A549 (cell line): ENCODE data around the gene DHPS. TPM values are rescaled to one million over a fixed set of nuclear protein-coding genes. Genes with fewer than 3 reads are reported as not detected.

ENCODE experiments used
- ATAC-seq, 2 experiments: fragments of 200-7000 bp in 1 of 2; fragments of >200 bp in 1 of 2; cut with Nextera tagmentation in 1 of 2; cut with Tn5 transposase in 1 of 2; 3 replicates each; pipeline versions ENCODE4 v1.8.0 to v1.9.1; 2018 to 2020; ENCODE audit warnings: mild to moderate bottlenecking in 1 of 2, moderate library complexity in 1 of 2
- CTCF ChIA-PET: fragments of 300-600 bp; sonication (Branson Sonifier 250); formaldehyde crosslinking; extraction: SDS; loops from one replicate; lab custom pipeline; 2021; ENCODE audit warnings: antibody characterized with exemption, inconsistent platforms; lab: Yijun Ruan, JAX
- POLR2A ChIA-PET: fragments of 350-600 bp; formaldehyde crosslinking; extraction: SDS; loops from one replicate; lab custom pipeline; 2021; ENCODE audit warnings: antibody characterized with exemption, inconsistent platforms; lab: Yijun Ruan, JAX
- DNase-seq, 2 experiments: peaks; one replicate each; pipeline versions ENCODE4 v3.0.0 to v3.0.0-alpha.2; 2011 to 2016; ENCODE audit warnings: low read depth in 1 of 2, low spot score in 1 of 2
- FAIRE-seq: peaks from 2 replicates; lab custom pipeline; 2011; peaks lifted over from hg19 to GRCh38; lab: Jason Lieb, UNC
- H3K27ac ChIP-seq, 2 experiments: fragments of >200 bp; sonication (Bioruptor Twin); formaldehyde crosslinking; 3 replicates each; pipeline ENCODE4 v1.5.1; 2016 to 2017
- H3K4me1 ChIP-seq: fragments of >200 bp; sonication (Bioruptor Twin); formaldehyde crosslinking; 3 replicates; pipeline ENCODE4 v1.6.1; 2016
- H3K4me2 ChIP-seq: fragments of >200 bp; sonication (Bioruptor Twin); formaldehyde crosslinking; 3 replicates; pipeline ENCODE4 v1.6.1; 2016
- H3K4me3 ChIP-seq: fragments of >200 bp; sonication (Bioruptor Twin); formaldehyde crosslinking; 3 replicates; pipeline ENCODE4 v1.5.1; 2016
- H3K9me3 ChIP-seq: fragments of >200 bp; sonication (Bioruptor Twin); formaldehyde crosslinking; 3 replicates; pipeline ENCODE4 v1.6.1; 2016
- ATOH8 ChIP-seq: fragments of 250-450 bp; sonication (Bioruptor Pico); IDR thresholded peaks from 2 replicates; pipeline ENCODE4 v1.5.0; 2020; ENCODE audit warnings: low read depth, mild to moderate bottlenecking, moderate library complexity
- BHLHE40 ChIP-seq: IDR thresholded peaks from 2 replicates; pipeline ENCODE4 v1.6.1; 2012; ENCODE audit warnings: low read depth, low read length, inconsistent platforms
- CEBPB ChIP-seq, 2 experiments: fragments of >200 bp in 1 of 2; sonication (Bioruptor Twin) in 1 of 2; formaldehyde crosslinking in 1 of 2; IDR thresholded peaks; 2 replicates each; pipeline ENCODE4 v1.6.1; 2012 to 2016
- CHD2 ChIP-seq: fragments of 150-350 bp; IDR thresholded peaks from 2 replicates; pipeline ENCODE4 v1.6.1; 2014; ENCODE audit warnings: low read length; ENCODE audit not compliant: partially characterized antibody
- CHD4 ChIP-seq: fragments of 200-600 bp; sonication (generic); IDR thresholded peaks from 2 replicates; pipeline ENCODE4 v1.6.1; 2016; ENCODE audit warnings: antibody characterized with exemption, mild to moderate bottlenecking, borderline replicate concordance
- EP300 ChIP-seq, 2 experiments: fragments of >200 bp; sonication (Bioruptor Twin); formaldehyde crosslinking; IDR thresholded peaks; 2 replicates in 1 of 2; 3 replicates in 1 of 2; pipeline ENCODE4 v1.6.1; 2016 to 2017
- FOSB ChIP-seq: fragments of 250-450 bp; sonication (Bioruptor Pico); IDR thresholded peaks from 2 replicates; pipeline ENCODE4 v1.5.0; 2020; ENCODE audit warnings: mild to moderate bottlenecking, moderate library complexity
- FOSL2 ChIP-seq, 2 experiments: fragments of 450-650 bp in 1 of 2; fragments of >200 bp in 1 of 2; sonication (Bioruptor Twin) in 1 of 2; formaldehyde crosslinking; IDR thresholded peaks; 2 replicates each; pipeline versions ENCODE4 v1.5.0 to v1.6.1; 2016 to 2020; ENCODE audit warnings: mild to moderate bottlenecking in 1 of 2, moderate library complexity in 1 of 2
- GATA3 ChIP-seq: IDR thresholded peaks from 2 replicates; pipeline ENCODE4 v1.6.1; 2012; ENCODE audit warnings: borderline replicate concordance
- HDAC2 ChIP-seq: fragments of 200-600 bp; sonication (generic); IDR thresholded peaks from 2 replicates; pipeline ENCODE4 v1.6.1; 2016
- HES2 ChIP-seq: fragments of >200 bp; sonication (Bioruptor Twin); formaldehyde crosslinking; IDR thresholded peaks from 2 replicates; pipeline ENCODE4 v1.6.1; 2016
- HOXA7 ChIP-seq: fragments of 250-450 bp; sonication (Bioruptor Pico); IDR thresholded peaks from 2 replicates; pipeline ENCODE4 v1.5.0; 2020; ENCODE audit warnings: mild to moderate bottlenecking, moderate library complexity
- HOXB13 ChIP-seq: fragments of 250-450 bp; sonication (Bioruptor Pico); IDR thresholded peaks from 2 replicates; pipeline ENCODE4 v1.5.0; 2020; ENCODE audit warnings: low read depth, mild to moderate bottlenecking, moderate library complexity
- HOXB5 ChIP-seq: fragments of 250-450 bp; sonication (Bioruptor Pico); IDR thresholded peaks from 2 replicates; pipeline ENCODE4 v1.5.0; 2020; ENCODE audit warnings: mild to moderate bottlenecking, moderate library complexity
- JUNB ChIP-seq: fragments of >200 bp; sonication (Bioruptor Twin); formaldehyde crosslinking; IDR thresholded peaks from 2 replicates; pipeline ENCODE4 v1.6.1; 2016
- KDM1A ChIP-seq: fragments of 200-600 bp; sonication (generic); IDR thresholded peaks from 2 replicates; pipeline ENCODE4 v1.6.1; 2016; ENCODE audit warnings: low read depth, mild to moderate bottlenecking
- KDM5A ChIP-seq: fragments of 200-600 bp; sonication (generic); IDR thresholded peaks from 2 replicates; pipeline ENCODE4 v1.6.1; 2016; ENCODE audit warnings: antibody characterized with exemption, mild to moderate bottlenecking
- MAFK ChIP-seq: fragments of 450-650 bp; IDR thresholded peaks from 2 replicates; pipeline ENCODE4 v1.6.1; 2014; ENCODE audit not compliant: partially characterized antibody
- MAX ChIP-seq: IDR thresholded peaks from 2 replicates; pipeline ENCODE4 v1.6.1; 2012
- MYC ChIP-seq: IDR thresholded peaks from 2 replicates; pipeline ENCODE4 v1.6.1; 2012; ENCODE audit warnings: mild to moderate bottlenecking, inconsistent platforms, low read length, improper control_type of control experiment, borderline replicate concordance
- NFE2L2 ChIP-seq: fragments of 150-350 bp; conservative IDR thresholded peaks from 2 replicates; pipeline ENCODE4 v1.6.1; 2014; ENCODE audit warnings: low read length
- RARB ChIP-seq: fragments of 250-450 bp; sonication (Bioruptor Pico); IDR thresholded peaks from 2 replicates; pipeline ENCODE4 v1.8.0; 2021; ENCODE audit warnings: mild to moderate bottlenecking, moderate library complexity
- RCOR1 ChIP-seq: fragments of 150-350 bp; IDR thresholded peaks from 2 replicates; pipeline ENCODE4 v1.6.1; 2014; ENCODE audit warnings: antibody characterized with exemption, low read length, low read depth
- REST ChIP-seq: fragments of 200-600 bp; sonication (generic); IDR thresholded peaks from 2 replicates; pipeline ENCODE4 v1.6.1; 2016; ENCODE audit warnings: antibody characterized with exemption, mild to moderate bottlenecking, moderate library complexity
- RFX5 ChIP-seq: fragments of 450-650 bp; IDR thresholded peaks from 2 replicates; pipeline ENCODE4 v1.7.1; 2014; ENCODE audit warnings: antibody characterized with exemption, mild to moderate bottlenecking, moderate library complexity
- RNF2 ChIP-seq: fragments of 200-600 bp; sonication (generic); IDR thresholded peaks from 2 replicates; pipeline ENCODE4 v1.6.1; 2016; ENCODE audit warnings: low read depth, mild to moderate bottlenecking, antibody characterized with exemption, moderate library complexity, borderline replicate concordance
- SREBF2 ChIP-seq: fragments of 450-650 bp; IDR thresholded peaks from 2 replicates; pipeline ENCODE4 v1.6.1; 2014; ENCODE audit warnings: mild to moderate bottlenecking, moderate library complexity
- TFCP2L1 ChIP-seq: fragments of 250-450 bp; sonication (Bioruptor Pico); IDR thresholded peaks from 2 replicates; pipeline ENCODE4 v1.5.0; 2021; ENCODE audit warnings: mild to moderate bottlenecking
- TP53 ChIP-seq: fragments of 250-450 bp; sonication (Bioruptor Pico); IDR thresholded peaks from 2 replicates; pipeline ENCODE4 v1.5.0; 2021; ENCODE audit warnings: mild to moderate bottlenecking, moderate library complexity
- ZC3H11A ChIP-seq: fragments of 450-650 bp; IDR thresholded peaks from 2 replicates; pipeline ENCODE4 v1.6.1; 2014; ENCODE audit warnings: antibody characterized with exemption, mild to moderate bottlenecking
- ZFP36 ChIP-seq: fragments of 450-650 bp; IDR thresholded peaks from 2 replicates; pipeline ENCODE4 v1.6.1; 2014; ENCODE audit warnings: borderline replicate concordance; ENCODE audit not compliant: partially characterized antibody
- ZSCAN20 ChIP-seq: fragments of 250-450 bp; sonication (Bioruptor Pico); IDR thresholded peaks from 2 replicates; pipeline ENCODE4 v1.8.0; 2022; ENCODE audit warnings: mild to moderate bottlenecking, moderate library complexity
- WGBS: methylation state at CpG from one replicate; pipeline ENCODE4 v1.1.6; 2017; ENCODE audit errors: missing lambda C conversion rate; 5-methylcytosine and 5-hydroxymethylcytosine counted together
- polyA plus RNA-seq, 4 experiments: library from polyadenylated mRNA; depleted of rRNA in 3 of 4; stranded (reverse); fragments of >200 nt; fragmentation: RNase III in 1 of 4; extraction: RNeasy Plus Mini Kit Qiagen cat#74134 plus additional on column Dnase treatment in 1 of 4; gene quantifications; 2 replicates in 3 of 4; 3 replicates in 1 of 4; pipeline ENCODE4 v1.2.3, GENCODE V29; 2011 to 2017

DHPS gene
- polyA plus RNA-seq, 2 of the 4 experiments (the other 2 are of a cell fraction): 57.8 to 71.9 TPM

- ATAC-seq (no peak), FAIRE-seq (no peak), DNase-seq (no peak)
- WGBS: 91% methylated on average over 5 of the region's 13 CpGs
- TF ChIP-seq FOSL2 (IDR thresholded peaks at IDR 0.05) (no peak), FOSL2 (CRISPR knock-in tag; IDR thresholded peaks at IDR 0.05) (no peak), FOSB (CRISPR knock-in tag) (no peak), CEBPB (IDR thresholded peaks at IDR 0.05) (no peak), RCOR1 (no peak), JUNB (no peak), ZC3H11A (no peak), ATOH8 (CRISPR knock-in tag) (no peak), ZFP36 (no peak), KDM5A (no peak), EP300 (IDR thresholded peaks at IDR 0.05) (no peak), TP53 (CRISPR knock-in tag) (no peak), HOXA7 (no peak), TFCP2L1 (CRISPR knock-in tag) (no peak), SREBF2 (no peak), ZSCAN20 (CRISPR knock-in tag) (no peak), MAX (no peak), CHD2 (no peak), GATA3 (no peak)
- TF ChIP-seq, all 56 proteins: peak for 0
- H3K4me1 ChIP-seq: no peaks in the 10 kb centered on the region
- H3K27ac ChIP-seq: no peak overlapping the region
- H3K9me3 ChIP-seq: no peaks in the 10 kb centered on the region
- H3K4me3 ChIP-seq: no peak overlapping the region
- POLR2A ChIA-PET: no interaction called here
- CTCF ChIA-PET: interaction anchor here (0.6 kb wide), 1 partner anchor 58 kb away, joined by 4 read pairs; no protein-coding TSS in a partner anchor
- no peak overlapping the region for H3K4me2 ChIP-seq
Observed at GRCh38 chr19:12706332-12706718, 24.6 kb upstream of the DHPS start.

GRCh38 chr19:12705654-12706331, 24.1 kb upstream of the DHPS start:
- Histone ChIP-seq H3K9me3 (no peaks in the 10 kb centered on the region), H3K4me2 (no peak overlapping the region), H3K4me1 (no peaks in the 10 kb centered on the region), H3K27ac (no peak overlapping the region), H3K4me3 (no peak overlapping the region)
- ChIA-PET POLR2A (no interaction called here), CTCF (interaction anchor here (0.6 kb wide), 1 partner anchor 58 kb away, joined by 4 read pairs; no protein-coding TSS in a partner anchor)
- TF ChIP-seq HOXB13: no peak
- TF ChIP-seq MAX: no peak
- no peak for TF ChIP-seq ZSCAN20 (CRISPR knock-in tag)
- TF ChIP-seq HOXB5 (CRISPR knock-in tag): no peak
- no peak for TF ChIP-seq MYC
- no peak for TF ChIP-seq RARB
- TF ChIP-seq HDAC2: no peak
- no peak for TF ChIP-seq REST
- TF ChIP-seq NFE2L2: no peak
- no peak for TF ChIP-seq RFX5
- no peak for TF ChIP-seq RNF2
- no peak for TF ChIP-seq MAFK
- no peak for TF ChIP-seq CHD4
- no peak for TF ChIP-seq KDM1A
- TF ChIP-seq EP300 (IDR thresholded peaks at IDR 0.05): no peak
- TF ChIP-seq BHLHE40: no peak
- TF ChIP-seq HES2: no peak
- WGBS: 96% methylated on average over 16 of the region's 29 CpGs
- FAIRE-seq: no peak
- no peak for DNase-seq
- no peak for ATAC-seq
